GM13976 (cell line): Measurements from ENCODE around the gene POMGNT1.

Experiments used
- DNase-seq: peaks from one replicate; pipeline ENCODE4 v3.0.0; 2012; ENCODE audit warnings: low spot score
- CTCF ChIP-seq: IDR thresholded peaks from 2 replicates; pipeline ENCODE4 v1.5.1; 2012; ENCODE audit warnings: borderline replicate concordance, mild to moderate bottlenecking; ENCODE audit not compliant: insufficient read depth; ENCODE audit errors: extremely low read depth, missing control alignments, control extremely low read depth
- in situ Hi-C: fragments of 300-500 bp; cut with MboI; formaldehyde crosslinking; loops from one replicate; pipeline ENCODE4 v1.12.0; 2022; ENCODE audit warnings: low sequenced_read_pairs, mixed read lengths, inconsistent platforms; ENCODE audit not compliant: unreplicated experiment

The POMGNT1 gene

GRCh38 chr1:46157916-46158311, 40.3 kb downstream of the POMGNT1 start:
- in situ Hi-C loops, result no loop called here
- DNase-seq, result no peak
- no peak for TF ChIP-seq CTCF

GRCh38 chr1:46153732-46154131, 44.5 kb downstream of the POMGNT1 start:
- in situ Hi-C loops, result no loop called here
- TF ChIP-seq CTCF, result no peak
- no peak for DNase-seq

- in situ Hi-C loops, result no loop called here
- DNase-seq, result no peak
- TF ChIP-seq CTCF, result no peak
Measured at GRCh38 chr1:46153228-46153627, 45.0 kb downstream of the POMGNT1 start.

- in situ Hi-C loops, result no loop called here
- no peak for TF ChIP-seq CTCF
- no peak for DNase-seq
Measured at GRCh38 chr1:46152016-46152415, 46.2 kb downstream of the POMGNT1 start.

GRCh38 chr1:46150085-46150484, 48.1 kb downstream of the POMGNT1 start:
- DNase-seq, result no peak
- in situ Hi-C loops, result no loop called here
- no peak for TF ChIP-seq CTCF

- in situ Hi-C loops, result no loop called here
- no peak for TF ChIP-seq CTCF
- DNase-seq, result no peak
Measured at GRCh38 chr1:46148318-46148717, 49.9 kb downstream of the POMGNT1 start.
